ENCODE data around the gene TMTC2.

Gene TMTC2

GRCh38 chr12:83008703-83009102 lies 322.0 kb downstream of the TMTC2 start:
- peaks cover 4% of the 10 kb centered on the region; the same call in 1 of the 2 replicates for H3K36me3 ChIP-seq (ENCODE audit: low read length)
- H3F3A ChIP-seq (ENCODE audit: insufficient read depth), result no peaks in the 10 kb centered on the region
- no peak overlapping the region for H3K4me2 ChIP-seq (ENCODE audit: low read depth, low read length, poor library complexity, severe bottlenecking)
- H3K27ac ChIP-seq (ENCODE audit: low read depth, low read length), result no peak overlapping the region
- no peak for TF ChIP-seq CTCF (IDR thresholded peaks at IDR 0.05; ENCODE audit: insufficient read depth, low read length, poor library complexity, severe bottlenecking)
- no peak for TF ChIP-seq EZH2phosphoT487 (conservative IDR thresholded peaks at IDR 0.05; ENCODE audit: low read length)
- H3K9me2 ChIP-seq (replicated peaks; ENCODE audit: insufficient read depth, low read length), result no peaks in the 10 kb centered on the region
- H3K9ac ChIP-seq (ENCODE audit: low read length), result no peak overlapping the region
- no peak overlapping the region for H2AFZ ChIP-seq (ENCODE audit: low read depth, low read length, severe bottlenecking)
- no peaks in the 10 kb centered on the region for H3K79me2 ChIP-seq (ENCODE audit: insufficient read depth, low read length)
- peaks cover 18% of the 10 kb centered on the region; the same call in 1 of the 2 replicates for H3K9me3 ChIP-seq (ENCODE audit: insufficient read depth, low read length)
- H3K27me3 ChIP-seq (ENCODE audit: low read length), result no peaks in the 10 kb centered on the region
- H4K20me1 ChIP-seq (ENCODE audit: low read depth, low read length), result no peaks in the 10 kb centered on the region
- no peak overlapping the region for H3K4me3 ChIP-seq (ENCODE audit: insufficient read depth, low read length, poor library complexity, severe bottlenecking)

- no peak overlapping the region for H3K4me2 ChIP-seq (ENCODE audit: low read depth, low read length, poor library complexity, severe bottlenecking)
- no peaks in the 10 kb centered on the region for H3K27me3 ChIP-seq (ENCODE audit: low read length)
- no peak overlapping the region for H3K27ac ChIP-seq (ENCODE audit: low read depth, low read length)
- H2AFZ ChIP-seq (ENCODE audit: low read depth, low read length, severe bottlenecking), result no peak overlapping the region
- no peaks in the 10 kb centered on the region for H3K9me2 ChIP-seq (replicated peaks; ENCODE audit: insufficient read depth, low read length)
- H3K79me2 ChIP-seq (ENCODE audit: insufficient read depth, low read length), result no peaks in the 10 kb centered on the region
- H3K4me3 ChIP-seq (ENCODE audit: insufficient read depth, low read length, poor library complexity, severe bottlenecking), result no peak overlapping the region
- H3K36me3 ChIP-seq (ENCODE audit: low read length), result peaks cover 4% of the 10 kb centered on the region; the same call in 1 of the 2 replicates
- H3F3A ChIP-seq (ENCODE audit: insufficient read depth), result no peaks in the 10 kb centered on the region
- no peak for TF ChIP-seq CTCF (IDR thresholded peaks at IDR 0.05; ENCODE audit: insufficient read depth, low read length, poor library complexity, severe bottlenecking)
- TF ChIP-seq EZH2phosphoT487 (conservative IDR thresholded peaks at IDR 0.05; ENCODE audit: low read length), result no peak
- H3K9me3 ChIP-seq (ENCODE audit: insufficient read depth, low read length), result peaks cover 18% of the 10 kb centered on the region; the same call in 1 of the 2 replicates
- no peaks in the 10 kb centered on the region for H4K20me1 ChIP-seq (ENCODE audit: low read depth, low read length)
- H3K9ac ChIP-seq (ENCODE audit: low read length), result no peak overlapping the region
Measured at GRCh38 chr12:83010169-83010804, 323.6 kb downstream of the TMTC2 start.

GRCh38 chr12:83015390-83016217 lies 328.9 kb downstream of the TMTC2 start:
- H2AFZ ChIP-seq (ENCODE audit: low read depth, low read length, severe bottlenecking), result no peak overlapping the region

More at GRCh38 chr12:83015390-83016217, 328.9 kb downstream of the TMTC2 start:
- H4K20me1 ChIP-seq (ENCODE audit: low read depth, low read length), result no peaks in the 10 kb centered on the region
- H3K9ac ChIP-seq (ENCODE audit: low read length), result no peak overlapping the region
- no peak overlapping the region for H3K4me2 ChIP-seq (ENCODE audit: low read depth, low read length, poor library complexity, severe bottlenecking)
- no peaks in the 10 kb centered on the region for H3K9me2 ChIP-seq (replicated peaks; ENCODE audit: insufficient read depth, low read length)
- TF ChIP-seq EZH2phosphoT487 (conservative IDR thresholded peaks at IDR 0.05; ENCODE audit: low read length), result no peak
- TF ChIP-seq CTCF (IDR thresholded peaks at IDR 0.05; ENCODE audit: insufficient read depth, low read length, poor library complexity, severe bottlenecking), result no peak
- H3K4me3 ChIP-seq (ENCODE audit: insufficient read depth, low read length, poor library complexity, severe bottlenecking), result no peak overlapping the region
- H3K27me3 ChIP-seq (ENCODE audit: low read length), result no peaks in the 10 kb centered on the region
- no peaks in the 10 kb centered on the region for H3K79me2 ChIP-seq (ENCODE audit: insufficient read depth, low read length)
- no peaks in the 10 kb centered on the region for H3F3A ChIP-seq (ENCODE audit: insufficient read depth)
- H3K27ac ChIP-seq (ENCODE audit: low read depth, low read length), result no peak overlapping the region
- no peaks in the 10 kb centered on the region; the same call in 1 of the 2 replicates for H3K36me3 ChIP-seq (ENCODE audit: low read length)
- H3K9me3 ChIP-seq (ENCODE audit: insufficient read depth, low read length), result no peaks in the 10 kb centered on the region

All from SU-DHL-6 (cell line).